Neural crest cell (in vitro differentiated cells): Measurements from ENCODE around the gene DCAF5. TPM values are rescaled to one million over a fixed set of nuclear protein-coding genes. Genes with fewer than 3 reads are reported as not detected.

ENCODE experiments used
- DNase-seq: peaks from one replicate; pipeline ENCODE4 v3.0.0; 2021; ENCODE audit warnings: low read depth, mixed read lengths, low spot score
- H3K27ac Mint-ChIP-seq: one replicate; pipeline ENCODE4 v1.8.0; 2021; ENCODE audit warnings: mild to moderate bottlenecking, mixed read lengths; ENCODE audit not compliant: unreplicated experiment
- H3K27me3 Mint-ChIP-seq: 2 replicates; pipeline ENCODE4 v1.8.0; 2021; ENCODE audit warnings: low read depth, mild to moderate bottlenecking, mixed read lengths
- H3K36me3 Mint-ChIP-seq: 2 replicates; pipeline ENCODE4 v1.8.0; 2021; ENCODE audit warnings: low read depth, mild to moderate bottlenecking, mixed read lengths
- H3K4me1 Mint-ChIP-seq: 2 replicates; pipeline ENCODE4 v1.8.0; 2021; ENCODE audit warnings: mixed read lengths
- H3K4me3 Mint-ChIP-seq: one replicate; pipeline ENCODE4 v1.8.0; 2021; ENCODE audit warnings: mild to moderate bottlenecking, mixed read lengths
- H3K9me3 Mint-ChIP-seq: 2 replicates; pipeline ENCODE4 v1.8.0; 2021; ENCODE audit warnings: mixed read lengths
- CTCF ChIP-seq: fragments of 200-600 bp; sonication (generic); conservative IDR thresholded peaks from 2 replicates; pipeline ENCODE4 v1.5.0; 2021; ENCODE audit warnings: antibody characterized with exemption, mild to moderate bottlenecking
- total RNA-seq: library from RNA; stranded (reverse); gene quantifications from 2 replicates; pipeline ENCODE4 v1.2.1, GENCODE V29; 2021

DCAF5 gene
- total RNA-seq, 1 donor from 2014 or later, result 46.7 TPM

GRCh38 chr14:69048456-69048855 lies 104.5 kb downstream of the DCAF5 start:
- H3K36me3 Mint-ChIP-seq, result peaks cover 3% of the 10 kb centered on the region
- no peaks in the 10 kb centered on the region for H3K9me3 Mint-ChIP-seq
- H3K4me3 Mint-ChIP-seq, result no peak overlapping the region
- no peak for TF ChIP-seq CTCF
- H3K27ac Mint-ChIP-seq, result no peak overlapping the region
- H3K27me3 Mint-ChIP-seq, result peaks cover 5% of the 10 kb centered on the region
- DNase-seq, result no peak
- H3K4me1 Mint-ChIP-seq, result peaks cover 27% of the 10 kb centered on the region

DNA sequence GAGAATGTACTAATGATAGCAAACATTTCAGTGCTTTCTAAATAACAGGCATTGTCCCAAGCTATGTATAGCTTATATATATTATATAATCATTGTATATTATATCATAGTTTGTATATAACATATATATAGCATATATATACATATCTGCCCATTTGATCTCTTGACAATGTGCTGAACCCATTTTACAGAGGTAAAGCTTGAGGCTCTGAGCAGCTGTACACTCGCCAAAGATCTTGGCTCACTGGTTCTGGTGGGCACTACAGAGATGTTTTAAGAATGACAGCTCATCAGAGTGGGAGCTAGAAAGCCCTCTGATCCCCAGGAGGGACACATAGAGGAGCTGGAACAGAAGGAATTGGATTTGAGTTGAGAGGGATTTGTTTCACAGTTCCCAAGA lies 105.7 kb downstream of the DCAF5 start:
- peaks cover 28% of the 10 kb centered on the region for H3K4me1 Mint-ChIP-seq
- H3K9me3 Mint-ChIP-seq, result no peaks in the 10 kb centered on the region
- peaks cover 9% of the 10 kb centered on the region for H3K27me3 Mint-ChIP-seq
- H3K4me3 Mint-ChIP-seq, result no peak overlapping the region
- H3K27ac Mint-ChIP-seq, result no peak overlapping the region
- H3K36me3 Mint-ChIP-seq, result no peaks in the 10 kb centered on the region
- no peak for TF ChIP-seq CTCF
- no peak for DNase-seq

GRCh38 chr14:69046476-69046860 lies 106.5 kb downstream of the DCAF5 start:
- Mint-ChIP-seq H3K4me1 (peaks cover 28% of the 10 kb centered on the region), H3K36me3 (no peaks in the 10 kb centered on the region), H3K27me3 (peaks cover 17% of the 10 kb centered on the region), H3K27ac (peak overlapping the region; percentile 7), H3K4me3 (no peak overlapping the region), H3K9me3 (no peaks in the 10 kb centered on the region)
- no peak for DNase-seq
- no peak for TF ChIP-seq CTCF

GRCh38 chr14:69045857-69046475 lies 107.0 kb downstream of the DCAF5 start:
- no peak for DNase-seq
- no peaks in the 10 kb centered on the region for H3K36me3 Mint-ChIP-seq
- H3K4me3 Mint-ChIP-seq, result no peak overlapping the region
- peaks cover 25% of the 10 kb centered on the region for H3K4me1 Mint-ChIP-seq
- H3K27ac Mint-ChIP-seq, result peak overlapping the region; percentile 7
- peaks cover 22% of the 10 kb centered on the region for H3K27me3 Mint-ChIP-seq
- no peaks in the 10 kb centered on the region for H3K9me3 Mint-ChIP-seq
- TF ChIP-seq CTCF, result no peak

- H3K36me3 Mint-ChIP-seq, result no peaks in the 10 kb centered on the region
- DNase-seq, result no peak
- TF ChIP-seq CTCF, result no peak
- no peaks in the 10 kb centered on the region for H3K9me3 Mint-ChIP-seq
- no peak overlapping the region for H3K27ac Mint-ChIP-seq
- peaks cover 16% of the 10 kb centered on the region for H3K4me1 Mint-ChIP-seq
- H3K27me3 Mint-ChIP-seq, result peaks cover 23% of the 10 kb centered on the region
- no peak overlapping the region for H3K4me3 Mint-ChIP-seq
These were observed 107.9 kb downstream of the DCAF5 start for GRCh38 chr14:69044965-69045555.
